Thoracic aorta (tissue), 2 donors: ENCODE data around the gene ARHGAP27. TPM values are rescaled to one million over a fixed set of nuclear protein-coding genes. Genes with fewer than 3 reads are reported as not detected.

Experiments used
- ATAC-seq: fragments of 150-250 bp; one replicate; pipeline ENCODE4 v1.8.0; 2017; ENCODE audit warnings: low read depth; ENCODE audit not compliant: insufficient number of reproducible peaks, low FRiP score
- DNase-seq: peaks from one replicate; pipeline ENCODE4 v3.0.0-alpha.2; 2020; ENCODE audit warnings: low spot score
- H3K27ac ChIP-seq, 2 donors: fragments of 200-600 bp; sonication (generic); 1 replicate in 1 of 2; 2 replicates in 1 of 2; pipeline ENCODE4 v1.5.1; 2016; ENCODE audit warnings: mild to moderate bottlenecking in 2 of 2, moderate library complexity in 2 of 2
- H3K27me3 ChIP-seq: fragments of 200-600 bp; sonication (generic); replicated peaks from 2 replicates; pipeline ENCODE4 v1.6.0; 2016; ENCODE audit warnings: mild to moderate bottlenecking; ENCODE audit not compliant: insufficient read depth
- H3K36me3 ChIP-seq: fragments of 200-600 bp; sonication (generic); one replicate; pipeline ENCODE4 v1.5.1; 2016
- H3K4me1 ChIP-seq, 2 donors: fragments of 200-600 bp; sonication (generic); 1 replicate in 1 of 2; 2 replicates in 1 of 2; pipeline versions ENCODE4 v1.5.1 to v1.6.0; 2016; ENCODE audit warnings: low read depth in 2 of 2, mild to moderate bottlenecking in 1 of 2; ENCODE audit not compliant: control insufficient read depth in 1 of 2
- H3K4me3 ChIP-seq: fragments of 200-600 bp; sonication (generic); 2 replicates; pipeline ENCODE4 v1.5.1; 2016; ENCODE audit warnings: mild to moderate bottlenecking
- H3K9me3 ChIP-seq: fragments of 200-600 bp; sonication (generic); 2 replicates; pipeline ENCODE4 v1.5.1; 2016
- CTCF ChIP-seq: fragments of 200-600 bp; sonication (generic); IDR thresholded peaks from one replicate; pipeline ENCODE4 v1.5.1; 2019; ENCODE audit warnings: antibody characterized with exemption
- total RNA-seq, 2 donors: library from RNA; depleted of rRNA; stranded (reverse); fragments of >200 nt; gene quantifications; one replicate each; pipeline versions ENCODE4 v1.1.0 to v1.2.3, GENCODE V29; 2016

The ARHGAP27 gene
- total RNA-seq, 2 donors from 2014 or later = 25.5 to 33.4 TPM

GRCh38 chr17:45353043-45353442 is 79.6 kb downstream of the ARHGAP27 start:
- TF ChIP-seq CTCF = no peak
- Histone ChIP-seq H3K4me3 (no peak overlapping the region), H3K27me3 (no peaks in the 10 kb centered on the region), H3K27ac (no peak overlapping the region), H3K4me1 (no peaks in the 10 kb centered on the region), H3K36me3 (no peaks in the 10 kb centered on the region), H3K9me3 (no peaks in the 10 kb centered on the region)
- DNase-seq (no peak), ATAC-seq (no peak)

- no peak for DNase-seq
- H3K36me3 ChIP-seq = no peaks in the 10 kb centered on the region
- TF ChIP-seq CTCF = no peak
- H3K4me1 ChIP-seq = no peaks in the 10 kb centered on the region
- no peak overlapping the region for H3K27ac ChIP-seq
- no peaks in the 10 kb centered on the region for H3K9me3 ChIP-seq
- no peak overlapping the region for H3K4me3 ChIP-seq
- no peak for ATAC-seq
- no peaks in the 10 kb centered on the region for H3K27me3 ChIP-seq
These were observed 80.8 kb downstream of the ARHGAP27 start for GRCh38 chr17:45351831-45352230.

GRCh38 chr17:45347444-45347843 is 85.2 kb downstream of the ARHGAP27 start:
- no peak overlapping the region for H3K27ac ChIP-seq
- ATAC-seq (no peak), DNase-seq (no peak)
- no peak overlapping the region for H3K4me3 ChIP-seq
- TF ChIP-seq CTCF = no peak
- H3K27me3 ChIP-seq = no peaks in the 10 kb centered on the region
- no peaks in the 10 kb centered on the region for H3K36me3 ChIP-seq
- no peaks in the 10 kb centered on the region for H3K9me3 ChIP-seq
- peaks cover 0 to 14% of the 10 kb centered on the region in 2 donors for H3K4me1 ChIP-seq

- H3K9me3 ChIP-seq = no peaks in the 10 kb centered on the region
- DNase-seq = no peak
- H3K4me1 ChIP-seq = peaks cover 0 to 14% of the 10 kb centered on the region in 2 donors
- no peak for ATAC-seq
- no peak overlapping the region for H3K4me3 ChIP-seq
- H3K27ac ChIP-seq = peak overlapping the region in 1 of 2 donors; percentile 18
- no peaks in the 10 kb centered on the region for H3K36me3 ChIP-seq
- no peaks in the 10 kb centered on the region for H3K27me3 ChIP-seq
- no peak for TF ChIP-seq CTCF
These were observed 86.3 kb downstream of the ARHGAP27 start for GRCh38 chr17:45346216-45347015.

GRCh38 chr17:45345554-45346215 is 87.0 kb downstream of the ARHGAP27 start:
- no peak for TF ChIP-seq CTCF
- no peaks in the 10 kb centered on the region for H3K9me3 ChIP-seq
- H3K4me3 ChIP-seq = no peak overlapping the region
- no peaks in the 10 kb centered on the region for H3K36me3 ChIP-seq
- H3K27ac ChIP-seq = no peak overlapping the region
- H3K4me1 ChIP-seq = peaks cover 0 to 14% of the 10 kb centered on the region in 2 donors
- ATAC-seq = peak; percentile 55
- H3K27me3 ChIP-seq = no peaks in the 10 kb centered on the region
- no peak for DNase-seq
